CD4-positive, alpha-beta T cell treated with Interleukin-6 for 4 hours (primary cell): ENCODE measurements around the gene G0S2.

Experiments
- DNase-seq: peaks from one replicate; pipeline ENCODE4 v3.0.0-alpha.2; 2020; ENCODE audit warnings: mixed read lengths

Gene G0S2

DNA sequence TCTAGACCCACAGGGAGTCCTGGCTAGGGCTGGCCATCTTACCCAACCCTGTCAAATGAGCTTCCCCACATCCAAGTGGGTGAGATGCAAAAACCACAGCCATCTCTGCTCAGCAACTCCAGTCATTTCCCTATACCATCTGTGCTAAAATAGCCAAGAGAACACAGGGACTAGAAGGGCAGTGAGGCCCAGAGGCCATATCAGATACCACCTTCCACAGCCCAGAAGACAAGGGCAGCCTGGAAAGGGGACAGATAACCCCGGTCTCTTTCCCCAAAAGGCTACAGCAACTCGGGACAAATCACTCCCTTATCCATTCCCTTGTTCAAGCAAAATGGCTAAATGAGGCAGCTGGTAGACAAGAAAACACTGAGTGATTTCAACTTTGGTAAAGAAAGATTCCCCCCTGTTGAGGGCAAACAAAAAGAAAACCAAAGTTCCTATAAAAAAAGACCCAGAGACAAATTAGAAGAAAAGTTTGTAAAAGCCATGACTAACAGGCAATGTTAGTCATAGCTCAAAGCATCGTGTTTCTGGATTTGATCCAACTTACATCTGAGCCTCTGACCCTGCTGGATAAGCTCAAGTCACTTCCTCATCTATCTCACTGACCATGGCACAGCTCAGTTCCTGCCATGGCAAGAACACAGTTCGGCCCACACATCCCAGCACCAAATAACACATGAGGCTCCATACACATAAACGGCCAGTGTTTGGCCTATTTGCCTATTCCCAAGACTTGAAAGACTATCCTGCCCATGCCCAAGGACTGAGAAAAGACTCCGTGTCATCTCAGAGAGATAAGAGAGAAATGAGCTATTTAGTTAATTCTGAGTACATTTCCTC lies 26.1 kb upstream of the G0S2 start:
- DNase-seq: no peak

DNA sequence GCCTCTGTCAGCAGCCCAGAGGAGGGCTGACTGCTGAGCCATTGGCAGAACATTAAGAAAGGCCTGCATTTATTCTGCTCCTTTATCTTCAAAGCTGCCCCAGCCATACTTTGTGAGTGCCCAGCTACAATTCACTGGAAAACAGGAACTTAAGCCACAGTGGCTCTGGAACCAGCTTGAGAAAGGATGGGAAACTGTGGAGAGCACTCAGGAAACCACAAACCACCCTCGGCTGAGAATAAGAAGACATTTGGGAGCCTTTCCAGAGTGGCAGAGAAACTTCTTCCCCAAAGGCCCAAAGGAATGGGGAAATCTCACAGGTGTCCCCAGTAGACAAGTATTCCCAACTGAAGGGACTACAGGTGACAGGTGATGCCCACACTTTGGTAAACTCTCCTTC lies 24.8 kb upstream of the G0S2 start:
- DNase-seq: no peak

DNA sequence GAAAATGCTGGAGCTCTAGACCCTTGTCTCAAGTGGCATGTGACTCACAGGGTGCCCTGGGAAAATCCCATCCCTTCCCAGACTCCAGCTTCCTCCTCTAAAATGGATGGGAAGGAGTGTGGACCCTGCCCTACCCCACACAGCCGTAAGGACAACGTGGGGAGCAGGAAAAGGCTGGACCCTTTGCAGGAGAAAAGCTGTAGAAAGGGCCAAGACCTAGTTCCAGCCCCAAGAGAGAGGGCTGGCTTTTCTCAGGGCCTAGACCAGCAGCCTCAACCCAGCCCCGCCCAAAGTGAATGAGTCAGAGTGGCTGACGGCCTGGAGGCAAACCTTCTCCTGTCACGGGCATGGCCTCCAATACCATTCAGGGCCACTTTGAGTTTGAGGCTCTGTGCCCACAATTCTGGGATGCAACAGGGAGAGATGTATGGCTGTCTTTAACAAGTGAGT lies 24.0 kb upstream of the G0S2 start:
- peak; percentile 65 for DNase-seq

DNA sequence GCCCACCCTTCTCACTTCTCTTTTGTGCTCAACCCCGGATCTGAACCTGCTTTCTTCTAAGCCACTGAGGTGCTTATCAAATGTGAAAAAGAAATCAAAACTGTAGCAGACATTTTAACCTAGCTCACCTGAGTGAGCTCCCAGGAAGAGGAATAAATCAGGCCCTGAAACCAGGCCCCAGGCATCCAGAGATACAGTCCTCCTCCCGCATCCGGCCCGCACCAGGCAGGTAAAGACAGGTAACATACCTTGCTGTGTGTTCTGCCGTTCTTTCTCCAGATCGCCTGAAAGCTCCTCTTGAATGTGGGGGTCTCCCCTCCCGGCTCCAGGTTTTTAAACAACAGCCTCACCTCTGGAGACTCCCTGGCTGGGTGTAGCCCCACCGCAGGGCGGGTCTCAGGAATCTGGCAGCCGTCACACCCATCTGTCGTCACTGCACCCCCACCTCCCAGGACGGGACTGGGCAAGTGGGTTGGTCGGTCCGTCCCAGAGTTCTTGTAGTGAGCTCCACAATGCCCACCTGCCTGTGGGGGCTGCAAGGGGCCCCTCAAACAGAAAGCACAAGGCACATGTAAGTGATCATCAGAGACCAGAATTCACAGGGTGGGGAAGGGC lies 23.0 kb upstream of the G0S2 start, which contains the start of gene LAMB3:
LAMB3 (minus strand) TSS at position 305 of the 615 bp plus-strand sequence. CDS start 1,481 bp downstream, outside the sequence.
- no peak for DNase-seq

DNA sequence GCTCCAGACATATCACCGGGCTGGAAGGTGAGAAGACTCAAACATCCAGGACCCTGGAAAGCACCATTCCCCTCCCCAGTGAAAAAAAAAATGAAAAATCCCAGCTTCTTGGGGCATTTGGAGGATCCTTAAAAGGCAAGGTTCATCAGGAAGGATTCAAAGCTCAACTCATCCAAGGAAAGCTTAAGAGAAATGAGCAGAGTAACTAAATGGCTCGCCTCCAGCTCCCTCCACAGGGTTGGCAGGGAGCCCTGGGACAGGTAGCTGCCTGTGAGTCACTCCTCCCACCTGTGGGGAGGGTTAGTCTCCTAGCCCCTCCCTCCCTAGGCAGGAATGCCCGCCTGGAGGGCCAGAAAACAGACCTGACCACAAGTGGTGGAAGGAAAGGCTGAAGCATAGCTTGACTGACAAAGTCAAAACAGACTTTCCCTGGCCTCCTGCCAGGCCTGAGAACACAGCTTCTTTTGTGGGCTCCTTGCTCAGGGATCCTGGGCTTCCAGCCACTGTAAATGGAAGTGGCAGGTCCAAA lies 22.3 kb upstream of the G0S2 start:
- DNase-seq: peak; percentile 40

DNA sequence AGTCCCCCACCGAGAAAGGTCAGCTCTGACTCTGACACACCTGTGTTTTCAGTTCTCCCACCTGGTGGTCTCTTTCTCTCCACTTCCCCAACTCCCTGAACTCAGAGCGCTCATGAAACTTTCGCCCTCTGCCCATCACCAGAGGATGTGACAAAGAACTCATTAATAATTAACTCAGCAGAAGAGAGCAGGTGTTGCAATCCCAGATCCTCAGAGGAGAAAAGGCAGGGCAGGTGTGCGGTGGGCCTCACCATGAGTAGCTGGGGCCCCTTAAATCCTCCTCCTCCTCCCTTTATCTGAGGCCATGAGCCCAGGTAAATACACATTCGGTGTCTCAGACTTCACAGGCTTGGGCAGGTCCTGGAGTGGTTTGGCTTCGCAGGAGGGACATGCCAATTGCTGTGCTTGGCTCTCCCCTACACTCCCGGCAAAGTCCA lies 21.3 kb upstream of the G0S2 start:
- DNase-seq: no peak

DNA sequence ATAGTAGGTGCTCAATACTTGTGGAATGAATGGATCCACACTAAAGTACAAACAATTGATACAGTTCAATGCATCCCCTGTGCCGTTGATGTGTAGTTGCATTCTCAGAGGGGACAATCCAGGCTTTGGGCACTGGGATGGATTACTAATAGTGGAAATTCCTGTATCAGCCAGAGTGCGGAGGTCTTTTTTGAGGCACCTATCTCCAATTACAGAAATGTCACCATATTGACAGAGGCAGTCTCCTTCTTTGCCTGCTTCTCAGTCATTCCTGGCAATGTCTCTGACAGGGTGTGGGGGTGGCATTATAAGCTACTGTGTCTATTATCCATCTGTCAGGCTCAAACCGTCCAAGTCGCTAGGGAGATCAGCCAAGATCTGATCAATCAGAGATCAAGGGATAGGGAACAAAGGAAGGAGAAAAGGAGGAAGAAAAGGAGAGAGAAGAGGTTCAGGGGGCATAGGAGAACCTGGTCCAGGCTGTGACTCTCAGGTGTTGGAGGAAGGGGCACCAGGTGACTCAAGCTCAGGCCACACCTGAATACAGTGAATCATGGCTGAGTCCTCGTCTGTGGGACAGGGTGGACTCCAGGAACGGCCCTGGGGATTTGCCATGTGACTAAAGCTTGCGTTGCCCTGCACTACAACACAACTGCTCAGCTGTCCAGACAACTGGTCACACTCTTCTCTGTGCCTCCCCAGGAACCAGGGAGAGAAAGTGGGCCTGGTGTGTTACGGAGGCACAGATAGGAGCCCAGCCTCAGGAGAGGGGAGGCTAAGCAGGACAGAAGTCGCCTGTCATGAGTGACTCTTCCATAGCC lies 19.6 kb upstream of the G0S2 start:
- DNase-seq: no peak

DNA sequence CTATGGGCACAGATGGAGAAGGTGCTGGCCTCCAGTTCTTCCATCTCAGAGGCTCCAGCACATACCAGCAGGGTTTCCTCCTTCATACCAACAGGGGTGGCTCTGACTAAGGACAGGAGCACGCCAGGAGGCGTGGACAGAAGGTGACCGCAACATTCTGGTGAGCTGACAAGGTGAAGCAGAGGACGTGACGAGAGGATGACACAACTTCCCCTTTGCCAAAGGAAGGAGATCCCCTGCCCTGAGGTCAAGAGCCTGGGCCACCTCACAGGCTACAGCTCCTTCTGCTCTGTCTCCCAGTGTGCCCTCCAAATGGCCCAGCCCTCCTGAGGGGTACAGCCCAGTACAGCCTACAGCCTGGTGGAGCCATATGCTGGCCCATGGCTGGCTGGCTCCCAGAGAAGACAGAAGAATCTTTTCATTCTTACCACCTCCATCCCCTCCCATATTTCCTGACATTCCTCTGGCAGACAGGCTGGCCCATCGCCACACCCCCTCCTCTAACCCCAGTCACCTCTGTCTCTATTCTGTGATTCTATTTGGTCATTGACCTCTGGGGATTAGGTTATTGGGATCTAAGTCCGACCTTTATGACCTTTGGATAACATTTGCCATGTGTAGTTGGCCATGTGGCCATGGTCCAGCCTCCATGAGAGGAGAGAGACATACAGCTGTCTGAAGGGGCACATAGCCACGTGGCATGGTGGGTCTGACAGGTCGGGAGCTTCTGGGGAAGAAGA lies 17.9 kb upstream of the G0S2 start:
- no peak for DNase-seq

DNA sequence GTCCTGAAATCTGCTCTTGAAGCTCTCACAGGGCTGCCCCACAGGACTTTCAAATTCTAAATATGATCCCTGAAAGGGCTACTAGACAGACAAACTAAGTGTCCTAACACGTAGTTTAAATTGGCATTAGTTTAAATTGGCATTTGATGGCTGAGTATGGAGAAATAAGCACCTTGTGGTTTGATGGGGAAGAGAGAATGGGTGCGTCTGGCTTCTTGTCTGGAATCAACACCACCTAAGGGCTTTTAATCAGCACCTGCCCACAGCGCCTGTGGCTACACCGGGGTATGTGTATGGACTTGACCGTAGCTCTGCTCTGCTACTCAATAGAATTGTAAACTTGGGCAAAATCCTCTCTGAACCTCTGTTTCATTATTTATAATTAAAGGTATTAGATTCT lies 17.3 kb upstream of the G0S2 start:
- no peak for DNase-seq

DNA sequence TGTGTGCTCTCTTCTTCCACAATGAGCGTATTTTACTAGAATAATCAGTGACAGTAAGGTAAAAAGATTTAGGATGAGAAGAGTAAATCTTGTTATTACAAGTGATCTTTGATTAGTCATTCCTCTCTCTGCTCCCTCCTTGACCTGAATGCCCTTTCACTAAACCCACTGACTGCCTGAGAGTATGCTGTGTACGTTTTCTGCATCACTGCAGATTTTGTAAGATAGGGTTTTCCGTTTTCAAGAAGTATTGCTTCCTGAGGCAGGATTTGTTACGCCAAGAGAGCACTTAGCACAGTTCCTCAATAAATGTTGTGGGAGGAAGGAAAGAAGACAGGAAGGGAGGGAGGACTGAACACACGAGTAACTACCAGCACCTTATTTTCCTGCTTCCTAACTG lies 15.3 kb upstream of the G0S2 start:
- no peak for DNase-seq

DNA sequence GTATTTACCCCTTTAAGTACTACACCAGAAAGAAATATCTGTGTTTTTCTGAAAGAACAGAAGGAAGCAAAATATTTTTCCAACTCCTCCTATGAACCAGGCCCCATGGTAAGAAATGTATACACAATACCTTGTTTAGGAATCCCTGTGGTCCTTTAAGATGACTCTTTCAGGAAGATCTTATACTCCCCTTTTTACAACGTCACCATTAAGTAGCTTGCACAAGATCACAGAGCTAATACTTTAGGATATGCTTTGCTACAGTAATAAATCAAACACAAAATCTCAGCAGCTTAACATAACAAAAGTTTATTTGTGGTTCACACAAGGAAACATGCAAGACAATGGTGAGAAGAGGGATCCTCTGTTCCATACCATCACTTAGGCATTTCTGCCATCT lies 14.1 kb upstream of the G0S2 start:
- no peak for DNase-seq

DNA sequence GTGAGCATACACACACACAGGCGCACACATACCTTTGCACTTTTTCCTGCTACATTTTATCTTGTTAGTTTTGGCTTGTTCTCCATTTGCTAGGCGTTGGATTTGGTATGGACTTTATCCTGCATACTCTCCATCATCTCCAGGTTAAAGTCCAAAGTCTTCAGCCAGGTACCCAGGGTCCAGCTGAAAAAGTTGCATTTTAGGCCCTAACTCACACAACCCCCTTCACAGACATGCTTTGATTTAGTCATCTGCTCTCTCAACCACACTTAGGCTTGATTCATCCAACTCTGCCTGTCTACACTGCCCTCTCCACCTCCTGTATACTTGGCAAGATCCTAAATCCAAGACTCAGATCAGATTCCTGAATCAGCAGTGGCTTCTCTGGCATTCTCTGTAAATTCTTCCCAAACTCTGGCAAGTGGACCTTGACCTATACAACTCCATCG lies 12.3 kb upstream of the G0S2 start:
- no peak for DNase-seq

DNA sequence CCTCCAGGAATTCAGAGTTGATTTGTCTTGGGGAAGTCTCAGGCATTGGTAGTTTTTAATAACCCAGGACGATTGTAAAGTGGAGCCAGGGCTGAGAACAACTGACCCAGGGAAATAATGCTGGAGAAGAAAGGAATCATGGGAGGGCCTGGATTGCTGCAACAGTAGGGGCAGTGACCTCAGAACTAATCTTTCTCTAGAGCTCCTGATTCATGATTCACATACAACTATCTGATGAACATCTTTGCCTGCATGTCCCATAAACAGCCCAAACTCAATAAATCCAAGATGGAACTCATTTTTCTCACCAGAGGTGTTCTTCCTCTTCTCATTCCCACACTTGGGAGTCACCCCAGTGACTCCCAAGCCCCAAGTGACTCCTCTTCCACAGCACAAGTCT lies 8.1 kb upstream of the G0S2 start:
- no peak for DNase-seq

DNA sequence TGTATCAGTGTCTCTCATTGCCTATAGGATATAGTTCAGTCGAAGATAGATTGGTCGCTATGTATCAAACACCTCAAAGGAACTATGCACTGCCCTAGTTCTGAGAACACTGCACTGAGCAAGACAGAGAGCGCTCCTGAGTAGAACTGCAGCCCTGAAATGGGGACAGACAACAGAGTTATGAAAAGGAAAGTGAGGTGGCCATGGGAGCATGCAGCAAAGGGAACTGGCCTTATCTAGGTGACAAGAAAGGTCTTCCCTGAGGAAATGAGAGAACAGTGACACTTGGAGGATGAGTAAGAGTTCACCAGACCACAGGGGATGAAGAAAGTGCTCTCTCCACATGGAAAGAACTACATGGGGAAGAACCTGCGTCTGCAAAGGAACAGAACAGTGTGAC lies 7.5 kb upstream of the G0S2 start:
- no peak for DNase-seq

DNA sequence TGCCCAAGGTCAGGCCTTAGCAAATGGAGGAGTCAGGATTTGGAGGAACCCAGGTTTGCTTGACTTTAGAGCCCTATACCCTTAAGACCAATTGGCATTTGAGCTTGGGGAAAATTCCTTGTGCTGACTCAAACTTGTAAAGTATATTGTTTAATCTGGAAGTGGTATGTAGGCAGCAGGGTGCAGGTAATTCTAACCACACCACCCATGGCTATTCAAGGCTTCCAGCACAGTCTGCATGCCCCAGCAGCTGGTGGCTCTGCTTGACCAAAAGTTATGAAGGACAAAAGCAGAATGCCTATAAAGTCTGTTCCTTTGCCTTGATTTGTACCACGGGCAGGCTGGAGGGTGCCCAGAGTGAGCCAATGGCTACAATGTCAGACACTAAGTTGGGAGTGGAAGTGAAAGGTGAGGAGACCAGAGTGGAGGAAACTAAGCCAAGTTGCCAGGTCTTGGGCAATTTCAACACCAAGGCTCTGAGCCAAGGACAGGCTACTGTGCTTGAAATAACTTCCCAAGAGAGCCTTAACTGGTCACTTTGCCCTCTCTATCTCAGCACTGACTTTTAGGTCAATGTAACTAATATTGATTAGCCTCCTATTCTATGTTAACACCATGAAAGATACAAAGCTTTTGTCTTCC lies 4.7 kb upstream of the G0S2 start:
- no peak for DNase-seq

DNA sequence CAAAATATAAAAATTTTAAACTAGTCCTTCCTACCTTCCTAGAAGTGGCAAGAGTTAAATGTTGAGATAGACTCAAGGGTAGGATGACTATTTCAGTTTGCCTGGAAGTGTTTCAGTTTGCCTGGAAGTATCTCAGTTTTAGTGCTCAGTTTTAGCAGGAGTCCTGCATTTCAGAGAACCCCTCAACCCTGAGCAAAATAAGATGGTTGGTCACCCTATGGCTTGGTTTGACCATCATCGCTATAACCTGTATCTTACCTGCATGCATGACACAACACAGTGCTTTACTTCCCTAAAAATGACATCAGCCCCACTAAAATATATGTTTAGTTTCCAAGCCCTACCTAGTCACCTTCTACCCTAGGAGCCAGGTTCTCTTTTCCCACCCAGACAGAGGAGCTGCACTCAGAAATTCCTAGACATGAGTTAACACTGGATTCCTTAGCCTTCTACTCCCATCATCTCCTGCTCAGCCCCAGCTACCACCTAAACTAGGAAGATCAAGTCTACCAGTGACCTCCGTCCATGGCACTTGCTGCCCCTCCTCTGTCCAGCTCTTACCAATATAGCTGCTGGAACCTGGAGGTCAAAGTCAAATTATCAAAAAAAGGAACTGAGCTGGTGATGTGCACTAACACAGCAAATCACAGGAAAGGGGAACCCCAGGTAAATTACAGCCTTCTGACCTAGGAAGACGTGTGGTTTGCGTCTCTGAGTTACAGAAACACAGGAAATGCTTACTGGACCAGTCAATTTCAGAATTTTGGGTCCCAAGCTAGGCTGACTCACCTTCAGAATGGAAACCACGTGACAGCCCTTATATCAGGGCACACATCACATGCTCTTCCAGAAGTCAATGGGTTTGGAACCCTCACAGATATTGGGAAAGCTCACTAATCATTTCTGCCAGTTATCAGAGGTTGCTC lies 2.2 kb upstream of the G0S2 start:
- peak; percentile 38 for DNase-seq

DNA sequence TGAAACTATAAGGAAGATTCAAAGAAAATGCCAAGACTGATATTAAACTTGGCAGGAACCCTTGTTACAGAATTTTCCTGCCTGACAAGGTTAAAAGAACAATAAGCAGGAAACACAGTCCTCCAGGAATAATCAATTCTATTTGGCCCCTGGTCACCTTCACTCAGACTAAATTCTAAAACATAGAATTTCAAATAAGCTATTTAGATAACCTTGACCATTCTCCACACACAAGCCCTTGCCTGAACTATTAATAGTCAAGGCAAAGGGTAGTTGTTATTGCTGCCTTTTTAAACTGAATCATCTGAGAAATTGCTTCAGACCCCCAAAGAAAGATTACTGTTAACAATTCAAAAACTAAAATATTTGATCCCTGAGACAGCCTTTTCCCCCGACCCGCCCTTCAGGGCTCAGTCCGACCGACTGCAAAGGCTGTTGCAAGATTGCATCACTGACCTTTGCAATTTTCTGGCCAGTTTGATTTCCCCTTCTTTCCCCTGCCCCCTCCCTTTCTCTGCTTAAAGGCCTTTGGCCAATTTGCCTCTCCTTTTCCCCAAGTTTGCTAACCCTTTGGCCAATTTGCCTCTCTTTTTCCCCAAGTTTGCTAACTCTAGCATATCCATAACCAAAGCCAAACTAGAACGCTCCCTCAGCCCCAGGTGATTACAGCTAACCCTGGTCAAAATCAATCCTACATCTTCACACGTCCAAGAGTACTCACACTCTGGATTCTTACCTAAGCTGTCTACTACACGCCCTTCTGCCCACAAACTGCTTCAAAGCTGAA lies 1.4 kb upstream of the G0S2 start:
- no peak for DNase-seq

DNA sequence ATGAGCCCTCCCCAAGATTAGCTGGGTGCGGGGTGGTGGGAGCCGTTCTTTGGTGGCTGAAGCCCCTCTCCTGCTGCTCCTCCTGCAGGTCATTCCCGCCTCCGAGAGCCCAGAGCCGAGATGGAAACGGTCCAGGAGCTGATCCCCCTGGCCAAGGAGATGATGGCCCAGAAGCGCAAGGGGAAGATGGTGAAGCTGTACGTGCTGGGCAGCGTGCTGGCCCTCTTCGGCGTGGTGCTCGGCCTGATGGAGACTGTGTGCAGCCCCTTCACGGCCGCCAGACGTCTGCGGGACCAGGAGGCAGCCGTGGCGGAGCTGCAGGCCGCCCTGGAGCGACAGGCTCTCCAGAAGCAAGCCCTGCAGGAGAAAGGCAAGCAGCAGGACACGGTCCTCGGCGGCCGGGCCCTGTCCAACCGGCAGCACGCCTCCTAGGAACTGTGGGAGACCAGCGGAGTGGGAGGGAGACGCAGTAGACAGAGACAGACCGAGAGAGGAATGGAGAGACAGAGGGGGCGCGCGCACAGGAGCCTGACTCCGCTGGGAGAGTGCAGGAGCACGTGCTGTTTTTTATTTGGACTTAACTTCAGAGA lies 448 bp downstream of the G0S2 start:
- no peak for DNase-seq

DNA sequence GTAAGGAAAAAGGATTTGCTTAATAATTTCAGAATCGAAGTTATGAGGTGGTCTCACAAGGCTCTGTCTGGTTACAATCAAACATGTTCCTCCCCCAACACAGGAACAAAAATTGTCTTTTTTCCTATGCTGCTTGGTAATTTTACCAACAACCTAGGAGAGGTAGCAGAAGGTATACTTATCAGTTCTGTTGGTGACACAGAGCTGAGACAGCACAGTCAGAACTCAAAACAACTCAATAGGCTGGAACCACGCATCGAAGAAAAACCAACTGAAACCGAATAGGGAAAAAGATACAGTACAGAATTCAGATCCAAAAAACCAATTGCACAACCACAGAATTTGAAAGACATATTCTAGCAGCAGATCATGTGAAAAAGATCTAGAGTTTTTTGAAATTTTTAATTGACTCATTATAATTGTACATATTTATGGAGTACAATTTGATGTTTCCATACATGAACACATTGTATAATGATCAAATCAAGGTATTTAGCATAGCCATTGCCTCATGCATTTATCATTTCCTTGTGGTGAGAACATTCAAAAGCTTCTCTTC lies 3.8 kb downstream of the G0S2 start:
- DNase-seq: no peak
